K562 (cell line): ENCODE results near the gene OR52W1. TPM values are rescaled to one million over a fixed set of nuclear protein-coding genes. Genes with fewer than 3 reads are reported as not detected.

Experiments
- CREBBP ChIP-seq: IDR thresholded peaks from one replicate; pipeline ENCODE4 v1.6.1; 2012; ENCODE audit warnings: low read depth, mild to moderate bottlenecking, control low read depth, inconsistent platforms, low read length
- DDX20 ChIP-seq: fragments of 450-650 bp; IDR thresholded peaks from 2 replicates; pipeline ENCODE4 v1.6.1; 2016; ENCODE audit warnings: missing genetic modification characterization, low read depth, mild to moderate bottlenecking, missing compliant biosample characterization, moderate library complexity
- FOXK1 ChIP-seq: sonication (generic); formaldehyde crosslinking; IDR thresholded peaks from 2 replicates; pipeline ENCODE4 v1.8.0; 2022; ENCODE audit warnings: missing genetic modification reagents, mild to moderate bottlenecking, borderline replicate concordance
- GABPB1 ChIP-seq: sonication (generic); formaldehyde crosslinking; IDR thresholded peaks from 2 replicates; pipeline ENCODE4 v1.8.0; 2022; ENCODE audit warnings: mild to moderate bottlenecking, missing genetic modification reagents
- JUNB ChIP-seq: fragments of 450-650 bp; formaldehyde crosslinking; conservative IDR thresholded peaks from 2 replicates; pipeline ENCODE4 v1.4.0; 2020; ENCODE audit warnings: mild to moderate bottlenecking
- NELFE ChIP-seq: IDR thresholded peaks from 2 replicates; pipeline ENCODE4 v1.6.1; 2011; ENCODE audit warnings: mild to moderate bottlenecking; ENCODE audit not compliant: insufficient read depth, insufficient read length
- SMAD3 ChIP-seq: fragments of 450-650 bp; formaldehyde crosslinking; conservative IDR thresholded peaks from 2 replicates; pipeline ENCODE4 v1.4.0; 2020; ENCODE audit warnings: mild to moderate bottlenecking
- SRSF9 ChIP-seq: fragments of 200-400 bp; formaldehyde crosslinking; IDR thresholded peaks from 2 replicates; pipeline ENCODE4 v1.6.1; 2017; ENCODE audit warnings: low read depth, low read length, borderline replicate concordance
- TAF15 ChIP-seq: fragments of 200-400 bp; formaldehyde crosslinking; IDR thresholded peaks from 2 replicates; pipeline ENCODE4 v1.6.1; 2017; ENCODE audit warnings: mild to moderate bottlenecking, low read depth, low read length, moderate library complexity
- TCF3 ChIP-seq: sonication (generic); formaldehyde crosslinking; IDR thresholded peaks from 2 replicates; pipeline ENCODE4 v1.4.0; 2020; ENCODE audit warnings: mild to moderate bottlenecking, missing genetic modification reagents
- TEAD4 ChIP-seq, 2 experiments: sonication (generic) in 1 of 2; formaldehyde crosslinking in 1 of 2; IDR thresholded peaks; 2 replicates each; pipeline versions ENCODE4 v1.6.1 to v1.8.0; 2012 to 2022; ENCODE audit warnings: borderline replicate concordance in 1 of 2, inconsistent platforms in 1 of 2, low read length in 1 of 2, mild to moderate bottlenecking in 1 of 2, missing genetic modification reagents in 1 of 2
- ZBED1 ChIP-seq: IDR thresholded peaks from 2 replicates; pipeline ENCODE4 v1.6.1; 2014
- ZC3H8 ChIP-seq: fragments of 450-650 bp; IDR thresholded peaks from 2 replicates; pipeline ENCODE4 v1.6.1; 2017
- polyA plus RNA-seq, 8 experiments: library from polyadenylated mRNA; depleted of rRNA in 4 of 8; stranded (reverse) in 5 of 8; unstranded in 3 of 8; fragments of >200 nt; fragmentation: Nextera tagmentation in 2 of 8; fragmentation: Illumina TruSeq in 1 of 8; extraction: Ambion mirVana in 2 of 8; extraction: Trizol in 1 of 8; gene quantifications; 2 replicates each; pipeline versions ENCODE4 v1.2.1 to v1.2.3, GENCODE V29; 2011 to 2014; ENCODE audit warnings: inconsistent platforms in 1 of 8, missing spikeins in 1 of 8
- total RNA-seq, 7 experiments: library from RNA; depleted of rRNA in 6 of 7; stranded (reverse); fragments of >200 nt in 6 of 7; fragmentation: Illumina TruSeq in 2 of 7; extraction: Trizol in 2 of 7; gene quantifications; 2 replicates each; pipeline versions ENCODE4 v1.2.1 to v1.2.3, GENCODE V29; 2011 to 2021; ENCODE audit warnings: low replicate concordance in 1 of 7
- TF ChIP-seq, protein P1 (sequence below): fragments of 250-450 bp; sonication (Bioruptor Pico); IDR thresholded peaks from 2 replicates; pipeline ENCODE4 v1.8.0; 2022; ENCODE audit warnings: moderate library complexity, mild to moderate bottlenecking, inconsistent platforms
- TF ChIP-seq, protein P2 (sequence below): sonication (generic); formaldehyde crosslinking; IDR thresholded peaks from 2 replicates; pipeline ENCODE4 v1.9.0; 2022; ENCODE audit warnings: mild to moderate bottlenecking, missing genetic modification reagents
- TF ChIP-seq, protein P3 (sequence below): fragments of 450-650 bp; IDR thresholded peaks from 2 replicates; pipeline ENCODE4 v1.6.1; 2016; ENCODE audit warnings: mild to moderate bottlenecking, moderate library complexity

OR52W1 gene
- total and polyA plus RNA-seq, 9 of the 15 experiments (the other 6 are each of a cell fraction or from before 2014, with no cell fraction given), result not detected

DNA sequence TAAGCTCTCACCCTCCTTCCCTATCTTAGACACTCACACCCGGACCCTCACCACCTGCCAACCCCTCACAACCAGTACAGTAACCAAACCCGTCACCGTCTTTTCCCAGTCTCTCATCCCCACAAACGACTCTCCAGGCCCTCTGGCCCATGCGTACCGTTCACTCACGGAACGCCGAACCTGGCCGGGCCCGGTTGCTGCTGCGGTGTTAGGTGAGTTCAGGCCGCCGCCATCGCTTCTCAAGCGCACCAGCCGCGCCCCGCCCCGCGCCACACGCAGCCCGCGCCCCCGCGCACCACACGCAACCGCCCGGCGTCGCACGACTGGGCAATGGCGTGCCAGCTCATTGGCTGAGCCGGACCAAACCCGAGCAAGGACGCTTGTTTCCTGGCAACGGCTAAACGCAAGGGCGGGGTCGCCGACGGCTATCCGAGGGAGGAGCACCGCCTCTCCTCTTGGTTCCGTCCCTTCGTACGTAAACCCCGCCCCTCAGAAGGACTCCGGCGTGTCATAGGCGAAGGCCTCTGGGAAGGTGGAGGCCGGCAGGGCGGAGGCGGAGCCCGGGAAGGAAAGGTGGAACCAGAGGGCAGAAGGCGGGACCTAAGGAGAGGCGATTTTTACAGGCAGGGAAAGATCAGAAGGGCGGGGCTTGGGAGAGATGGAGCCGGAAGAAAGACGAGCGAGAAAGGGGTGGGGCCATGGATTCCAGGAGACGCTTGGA, 35.5 kb downstream of the OR52W1 start, which contains the start of gene FHIP1B (continued):
- TF ChIP-seq, protein P1, sequence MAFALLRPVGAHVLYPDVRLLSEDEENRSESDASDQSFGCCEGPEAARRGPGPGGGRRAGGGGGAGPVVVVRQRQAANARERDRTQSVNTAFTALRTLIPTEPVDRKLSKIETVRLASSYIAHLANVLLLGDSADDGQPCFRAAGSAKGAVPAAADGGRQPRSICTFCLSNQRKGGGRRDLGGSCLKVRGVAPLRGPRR, result no peak
- TF ChIP-seq DDX20 (tag) (no peak), TAF15 (no peak), CREBBP (no peak), SMAD3 (CRISPR knock-in tag) (no peak), TEAD4 (IDR thresholded peaks at IDR 0.05; ENCODE audit: low read length) (0 out of 2 replicates have a peak, but pooled peaks have one; percentile 46), TEAD4 (CRISPR knock-in tag; IDR thresholded peaks at IDR 0.05; ENCODE audit: borderline replicate concordance) (no peak), ZC3H8 (no peak), GABPB1 (CRISPR knock-in tag) (no peak), JUNB (CRISPR knock-in tag) (no peak), ZBED1 (no peak), SRSF9 (no peak), NELFE (no peak), TCF3 (peak; percentile 23), FOXK1 (CRISPR knock-in tag) (peak; percentile 25; the same call in 1 of the 2 replicates)
- TF ChIP-seq, protein P2, sequence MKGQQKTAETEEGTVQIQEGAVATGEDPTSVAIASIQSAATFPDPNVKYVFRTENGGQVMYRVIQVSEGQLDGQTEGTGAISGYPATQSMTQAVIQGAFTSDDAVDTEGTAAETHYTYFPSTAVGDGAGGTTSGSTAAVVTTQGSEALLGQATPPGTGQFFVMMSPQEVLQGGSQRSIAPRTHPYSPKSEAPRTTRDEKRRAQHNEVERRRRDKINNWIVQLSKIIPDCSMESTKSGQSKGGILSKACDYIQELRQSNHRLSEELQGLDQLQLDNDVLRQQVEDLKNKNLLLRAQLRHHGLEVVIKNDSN (CRISPR knock-in tag), result no peak
- TF ChIP-seq, protein P3, sequence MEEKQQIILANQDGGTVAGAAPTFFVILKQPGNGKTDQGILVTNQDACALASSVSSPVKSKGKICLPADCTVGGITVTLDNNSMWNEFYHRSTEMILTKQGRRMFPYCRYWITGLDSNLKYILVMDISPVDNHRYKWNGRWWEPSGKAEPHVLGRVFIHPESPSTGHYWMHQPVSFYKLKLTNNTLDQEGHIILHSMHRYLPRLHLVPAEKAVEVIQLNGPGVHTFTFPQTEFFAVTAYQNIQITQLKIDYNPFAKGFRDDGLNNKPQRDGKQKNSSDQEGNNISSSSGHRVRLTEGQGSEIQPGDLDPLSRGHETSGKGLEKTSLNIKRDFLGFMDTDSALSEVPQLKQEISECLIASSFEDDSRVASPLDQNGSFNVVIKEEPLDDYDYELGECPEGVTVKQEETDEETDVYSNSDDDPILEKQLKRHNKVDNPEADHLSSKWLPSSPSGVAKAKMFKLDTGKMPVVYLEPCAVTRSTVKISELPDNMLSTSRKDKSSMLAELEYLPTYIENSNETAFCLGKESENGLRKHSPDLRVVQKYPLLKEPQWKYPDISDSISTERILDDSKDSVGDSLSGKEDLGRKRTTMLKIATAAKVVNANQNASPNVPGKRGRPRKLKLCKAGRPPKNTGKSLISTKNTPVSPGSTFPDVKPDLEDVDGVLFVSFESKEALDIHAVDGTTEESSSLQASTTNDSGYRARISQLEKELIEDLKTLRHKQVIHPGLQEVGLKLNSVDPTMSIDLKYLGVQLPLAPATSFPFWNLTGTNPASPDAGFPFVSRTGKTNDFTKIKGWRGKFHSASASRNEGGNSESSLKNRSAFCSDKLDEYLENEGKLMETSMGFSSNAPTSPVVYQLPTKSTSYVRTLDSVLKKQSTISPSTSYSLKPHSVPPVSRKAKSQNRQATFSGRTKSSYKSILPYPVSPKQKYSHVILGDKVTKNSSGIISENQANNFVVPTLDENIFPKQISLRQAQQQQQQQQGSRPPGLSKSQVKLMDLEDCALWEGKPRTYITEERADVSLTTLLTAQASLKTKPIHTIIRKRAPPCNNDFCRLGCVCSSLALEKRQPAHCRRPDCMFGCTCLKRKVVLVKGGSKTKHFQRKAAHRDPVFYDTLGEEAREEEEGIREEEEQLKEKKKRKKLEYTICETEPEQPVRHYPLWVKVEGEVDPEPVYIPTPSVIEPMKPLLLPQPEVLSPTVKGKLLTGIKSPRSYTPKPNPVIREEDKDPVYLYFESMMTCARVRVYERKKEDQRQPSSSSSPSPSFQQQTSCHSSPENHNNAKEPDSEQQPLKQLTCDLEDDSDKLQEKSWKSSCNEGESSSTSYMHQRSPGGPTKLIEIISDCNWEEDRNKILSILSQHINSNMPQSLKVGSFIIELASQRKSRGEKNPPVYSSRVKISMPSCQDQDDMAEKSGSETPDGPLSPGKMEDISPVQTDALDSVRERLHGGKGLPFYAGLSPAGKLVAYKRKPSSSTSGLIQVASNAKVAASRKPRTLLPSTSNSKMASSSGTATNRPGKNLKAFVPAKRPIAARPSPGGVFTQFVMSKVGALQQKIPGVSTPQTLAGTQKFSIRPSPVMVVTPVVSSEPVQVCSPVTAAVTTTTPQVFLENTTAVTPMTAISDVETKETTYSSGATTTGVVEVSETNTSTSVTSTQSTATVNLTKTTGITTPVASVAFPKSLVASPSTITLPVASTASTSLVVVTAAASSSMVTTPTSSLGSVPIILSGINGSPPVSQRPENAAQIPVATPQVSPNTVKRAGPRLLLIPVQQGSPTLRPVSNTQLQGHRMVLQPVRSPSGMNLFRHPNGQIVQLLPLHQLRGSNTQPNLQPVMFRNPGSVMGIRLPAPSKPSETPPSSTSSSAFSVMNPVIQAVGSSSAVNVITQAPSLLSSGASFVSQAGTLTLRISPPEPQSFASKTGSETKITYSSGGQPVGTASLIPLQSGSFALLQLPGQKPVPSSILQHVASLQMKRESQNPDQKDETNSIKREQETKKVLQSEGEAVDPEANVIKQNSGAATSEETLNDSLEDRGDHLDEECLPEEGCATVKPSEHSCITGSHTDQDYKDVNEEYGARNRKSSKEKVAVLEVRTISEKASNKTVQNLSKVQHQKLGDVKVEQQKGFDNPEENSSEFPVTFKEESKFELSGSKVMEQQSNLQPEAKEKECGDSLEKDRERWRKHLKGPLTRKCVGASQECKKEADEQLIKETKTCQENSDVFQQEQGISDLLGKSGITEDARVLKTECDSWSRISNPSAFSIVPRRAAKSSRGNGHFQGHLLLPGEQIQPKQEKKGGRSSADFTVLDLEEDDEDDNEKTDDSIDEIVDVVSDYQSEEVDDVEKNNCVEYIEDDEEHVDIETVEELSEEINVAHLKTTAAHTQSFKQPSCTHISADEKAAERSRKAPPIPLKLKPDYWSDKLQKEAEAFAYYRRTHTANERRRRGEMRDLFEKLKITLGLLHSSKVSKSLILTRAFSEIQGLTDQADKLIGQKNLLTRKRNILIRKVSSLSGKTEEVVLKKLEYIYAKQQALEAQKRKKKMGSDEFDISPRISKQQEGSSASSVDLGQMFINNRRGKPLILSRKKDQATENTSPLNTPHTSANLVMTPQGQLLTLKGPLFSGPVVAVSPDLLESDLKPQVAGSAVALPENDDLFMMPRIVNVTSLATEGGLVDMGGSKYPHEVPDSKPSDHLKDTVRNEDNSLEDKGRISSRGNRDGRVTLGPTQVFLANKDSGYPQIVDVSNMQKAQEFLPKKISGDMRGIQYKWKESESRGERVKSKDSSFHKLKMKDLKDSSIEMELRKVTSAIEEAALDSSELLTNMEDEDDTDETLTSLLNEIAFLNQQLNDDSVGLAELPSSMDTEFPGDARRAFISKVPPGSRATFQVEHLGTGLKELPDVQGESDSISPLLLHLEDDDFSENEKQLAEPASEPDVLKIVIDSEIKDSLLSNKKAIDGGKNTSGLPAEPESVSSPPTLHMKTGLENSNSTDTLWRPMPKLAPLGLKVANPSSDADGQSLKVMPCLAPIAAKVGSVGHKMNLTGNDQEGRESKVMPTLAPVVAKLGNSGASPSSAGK, result no peak; the same call in 1 of the 2 replicates
